Brain microvascular endothelial cell (primary cell): ENCODE measurements around the gene SPATA18.
"Not testable (repeated sequence)": the region's sequence is repeated elsewhere in the genome, so short reads cannot be mapped to it uniquely, and the experiment has no call there.

ENCODE experiments used
- DNase-seq: peaks from one replicate; pipeline ENCODE4 v3.0.0-alpha.2; 2020
- H3K27ac ChIP-seq: fragments of 250-450 bp; sonication (Bioruptor Pico); 2 replicates; pipeline ENCODE4 v1.5.1; 2020; ENCODE audit warnings: mild to moderate bottlenecking, moderate library complexity
- H3K27me3 ChIP-seq: fragments of 250-450 bp; sonication (Bioruptor Pico); replicated peaks from 2 replicates; pipeline ENCODE4 v1.5.1; 2020; ENCODE audit warnings: mild to moderate bottlenecking
- H3K36me3 ChIP-seq: fragments of 250-450 bp; sonication (Bioruptor Pico); replicated peaks from 2 replicates; pipeline ENCODE4 v1.5.1; 2020; ENCODE audit warnings: mild to moderate bottlenecking
- H3K4me3 ChIP-seq: 2 replicates; pipeline ENCODE4 v1.5.1; 2011; ENCODE audit warnings: low read depth, mild to moderate bottlenecking, control low read depth, low read length, moderate library complexity
- CTCF ChIP-seq: IDR thresholded peaks from 2 replicates; pipeline ENCODE4 v1.5.1; 2011; ENCODE audit warnings: low read depth, mild to moderate bottlenecking, moderate library complexity, low read length, control low read depth, inconsistent platforms; ENCODE audit errors: missing control alignments
- in situ Hi-C: cut with HindIII; loops from 2 replicates; pipeline ENCODE4 v1.10.0; 2017; ENCODE audit warnings: low sequenced_read_pairs, low pct_ligation_motif_present

SPATA18 gene

GRCh38 chr4:52126226-52126625, 75.1 kb downstream of the SPATA18 start:
- no peaks in the 10 kb centered on the region for H3K36me3 ChIP-seq
- no peak for DNase-seq

GRCh38 chr4:52126966-52127365, 75.9 kb downstream of the SPATA18 start:
- Histone ChIP-seq H3K36me3 (no peaks in the 10 kb centered on the region), H3K27me3 (no peaks in the 10 kb centered on the region), H3K27ac (no peak overlapping the region), H3K4me3 (no peak overlapping the region)
- in situ Hi-C loops, result no loop called here
- TF ChIP-seq CTCF, result no peak
- peak; percentile 55 for DNase-seq

More at GRCh38 chr4:52126226-52126625, 75.1 kb downstream of the SPATA18 start:
- no peaks in the 10 kb centered on the region for H3K27me3 ChIP-seq
- H3K4me3 ChIP-seq, result no peak overlapping the region
- in situ Hi-C loops, result no loop called here
- TF ChIP-seq CTCF, result no peak
- H3K27ac ChIP-seq, result no peak overlapping the region

GRCh38 chr4:52135171-52135570, 84.1 kb downstream of the SPATA18 start:
- in situ Hi-C loops, result no loop called here
- H3K27ac ChIP-seq, result no peak overlapping the region
- no peaks in the 10 kb centered on the region for H3K36me3 ChIP-seq
- no peak for TF ChIP-seq CTCF
- H3K27me3 ChIP-seq, result no peaks in the 10 kb centered on the region
- no peak overlapping the region for H3K4me3 ChIP-seq
- no peak for DNase-seq

GRCh38 chr4:52137152-52137551, 86.0 kb downstream of the SPATA18 start:
- in situ Hi-C loops, DNase-seq, H3K36me3 ChIP-seq: not testable (repeated sequence)

GRCh38 chr4:52142816-52143215, 91.7 kb downstream of the SPATA18 start:
- in situ Hi-C loops, result no loop called here
- no peak for DNase-seq
- H3K36me3 ChIP-seq, result no peaks in the 10 kb centered on the region

More at GRCh38 chr4:52137152-52137551, 86.0 kb downstream of the SPATA18 start:
- H3K4me3 ChIP-seq, H3K27ac ChIP-seq, H3K27me3 ChIP-seq: not testable (repeated sequence)

GRCh38 chr4:52143815-52144214, 92.7 kb downstream of the SPATA18 start:
- in situ Hi-C loops, result no loop called here
- no peak for DNase-seq
- Histone ChIP-seq H3K36me3 (no peaks in the 10 kb centered on the region), H3K27me3 (no peaks in the 10 kb centered on the region), H3K27ac (no peak overlapping the region), H3K4me3 (no peak overlapping the region)
- TF ChIP-seq CTCF, result no peak

More at GRCh38 chr4:52142816-52143215, 91.7 kb downstream of the SPATA18 start:
- TF ChIP-seq CTCF, result no peak
- no peak overlapping the region for H3K27ac ChIP-seq
- H3K27me3 ChIP-seq, result no peaks in the 10 kb centered on the region
- H3K4me3 ChIP-seq, result no peak overlapping the region
